DND-41 (cell line): ENCODE measurements around the gene TSHB.

ENCODE experiments used
- ATAC-seq: fragments of 200-7000 bp; cut with Tn5 transposase; 3 replicates; pipeline ENCODE4 v1.9.1; 2021; ENCODE audit warnings: low read depth; ENCODE audit not compliant: insufficient read depth
- DNase-seq: peaks from one replicate; pipeline ENCODE4 v3.0.0-alpha.2; 2020
- H2AFZ ChIP-seq: 2 replicates; pipeline ENCODE4 v1.6.0; 2012; ENCODE audit warnings: low read depth, low read length
- H3K27ac ChIP-seq: 2 replicates; pipeline ENCODE4 v1.5.1; 2012; ENCODE audit warnings: low read length, inconsistent platforms
- H3K27me3 ChIP-seq: fragments of 200-600 bp; sonication (generic); 2 replicates; pipeline ENCODE4 v1.6.0; 2012; ENCODE audit warnings: low read length, mild to moderate bottlenecking, inconsistent platforms; ENCODE audit not compliant: insufficient read depth, poor library complexity
- H3K36me3 ChIP-seq: 2 replicates; pipeline ENCODE4 v1.5.1; 2012; ENCODE audit warnings: low read length, inconsistent platforms; ENCODE audit not compliant: insufficient read depth
- H3K4me1 ChIP-seq: 2 replicates; pipeline ENCODE4 v1.5.1; 2012; ENCODE audit warnings: mild to moderate bottlenecking, low read length; ENCODE audit not compliant: insufficient read depth
- H3K4me2 ChIP-seq: 2 replicates; pipeline ENCODE4 v1.6.0; 2012; ENCODE audit warnings: mild to moderate bottlenecking, moderate library complexity, low read length, inconsistent platforms; ENCODE audit not compliant: insufficient read depth
- H3K4me3 ChIP-seq, 2 experiments: fragments of 200-600 bp in 1 of 2; shearing (Covaris generic) in 1 of 2; 2 replicates each; pipeline ENCODE4 v1.5.1; 2012 to 2016; ENCODE audit warnings: inconsistent platforms in 2 of 2, low read length in 2 of 2, mild to moderate bottlenecking in 2 of 2, low read depth in 1 of 2, moderate library complexity in 1 of 2
- H3K79me2 ChIP-seq: 2 replicates; pipeline ENCODE4 v1.6.0; 2012; ENCODE audit warnings: low read length, inconsistent platforms; ENCODE audit not compliant: insufficient read depth
- H3K9ac ChIP-seq: 2 replicates; pipeline ENCODE4 v1.6.0; 2012; ENCODE audit warnings: low read depth, mild to moderate bottlenecking, inconsistent platforms, low read length, moderate library complexity
- H3K9me3 ChIP-seq: 2 replicates; pipeline ENCODE4 v1.5.1; 2012; ENCODE audit warnings: low read length, moderate library complexity, mild to moderate bottlenecking, inconsistent platforms; ENCODE audit not compliant: insufficient read depth, severe bottlenecking
- H4K20me1 ChIP-seq: 2 replicates; pipeline ENCODE4 v1.6.0; 2012; ENCODE audit warnings: low read length; ENCODE audit not compliant: insufficient read depth
- EZH2 ChIP-seq: IDR thresholded peaks from 3 replicates; pipeline ENCODE4 v1.6.1; 2012; ENCODE audit warnings: borderline replicate concordance, low read depth, mild to moderate bottlenecking, moderate library complexity, low read length, inconsistent platforms; ENCODE audit not compliant: severe bottlenecking
- TF ChIP-seq, protein P1 (sequence below): IDR thresholded peaks from 2 replicates; pipeline ENCODE4 v1.5.1; 2012; ENCODE audit warnings: borderline replicate concordance, low read length, moderate library complexity, mild to moderate bottlenecking; ENCODE audit not compliant: poor library complexity, severe bottlenecking; ENCODE audit errors: extremely low read depth

Gene TSHB

DNA sequence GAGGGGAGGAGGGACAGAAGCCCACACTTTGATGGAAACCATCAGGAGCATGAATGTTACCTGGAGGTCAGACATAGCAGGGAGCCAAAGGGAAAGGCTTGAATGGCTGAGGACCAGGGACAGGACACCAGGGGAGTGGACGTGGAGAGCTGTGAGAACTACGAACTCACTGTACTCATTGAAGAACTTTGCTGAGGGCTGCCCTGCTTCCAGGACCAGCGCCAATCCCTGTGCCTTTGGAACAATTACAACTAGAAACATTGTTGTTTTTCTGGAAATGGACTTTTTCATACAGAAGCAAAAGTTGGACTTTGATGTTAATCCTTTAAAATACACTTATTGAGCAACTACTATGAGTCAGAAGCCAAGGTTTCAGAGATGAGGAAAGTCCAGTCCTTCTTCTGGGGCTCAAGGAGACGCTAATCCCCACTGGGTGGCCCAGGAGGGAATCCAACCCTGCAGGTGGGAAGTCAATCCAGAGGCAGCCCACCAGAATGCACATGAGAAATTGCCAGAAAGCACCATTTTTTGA lies 46.8 kb downstream of the TSHB start:
- TF ChIP-seq EZH2, result no peak
- TF ChIP-seq, protein P1, sequence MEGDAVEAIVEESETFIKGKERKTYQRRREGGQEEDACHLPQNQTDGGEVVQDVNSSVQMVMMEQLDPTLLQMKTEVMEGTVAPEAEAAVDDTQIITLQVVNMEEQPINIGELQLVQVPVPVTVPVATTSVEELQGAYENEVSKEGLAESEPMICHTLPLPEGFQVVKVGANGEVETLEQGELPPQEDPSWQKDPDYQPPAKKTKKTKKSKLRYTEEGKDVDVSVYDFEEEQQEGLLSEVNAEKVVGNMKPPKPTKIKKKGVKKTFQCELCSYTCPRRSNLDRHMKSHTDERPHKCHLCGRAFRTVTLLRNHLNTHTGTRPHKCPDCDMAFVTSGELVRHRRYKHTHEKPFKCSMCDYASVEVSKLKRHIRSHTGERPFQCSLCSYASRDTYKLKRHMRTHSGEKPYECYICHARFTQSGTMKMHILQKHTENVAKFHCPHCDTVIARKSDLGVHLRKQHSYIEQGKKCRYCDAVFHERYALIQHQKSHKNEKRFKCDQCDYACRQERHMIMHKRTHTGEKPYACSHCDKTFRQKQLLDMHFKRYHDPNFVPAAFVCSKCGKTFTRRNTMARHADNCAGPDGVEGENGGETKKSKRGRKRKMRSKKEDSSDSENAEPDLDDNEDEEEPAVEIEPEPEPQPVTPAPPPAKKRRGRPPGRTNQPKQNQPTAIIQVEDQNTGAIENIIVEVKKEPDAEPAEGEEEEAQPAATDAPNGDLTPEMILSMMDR, result no peak
- no peak for DNase-seq
- no peak for ATAC-seq

DNA sequence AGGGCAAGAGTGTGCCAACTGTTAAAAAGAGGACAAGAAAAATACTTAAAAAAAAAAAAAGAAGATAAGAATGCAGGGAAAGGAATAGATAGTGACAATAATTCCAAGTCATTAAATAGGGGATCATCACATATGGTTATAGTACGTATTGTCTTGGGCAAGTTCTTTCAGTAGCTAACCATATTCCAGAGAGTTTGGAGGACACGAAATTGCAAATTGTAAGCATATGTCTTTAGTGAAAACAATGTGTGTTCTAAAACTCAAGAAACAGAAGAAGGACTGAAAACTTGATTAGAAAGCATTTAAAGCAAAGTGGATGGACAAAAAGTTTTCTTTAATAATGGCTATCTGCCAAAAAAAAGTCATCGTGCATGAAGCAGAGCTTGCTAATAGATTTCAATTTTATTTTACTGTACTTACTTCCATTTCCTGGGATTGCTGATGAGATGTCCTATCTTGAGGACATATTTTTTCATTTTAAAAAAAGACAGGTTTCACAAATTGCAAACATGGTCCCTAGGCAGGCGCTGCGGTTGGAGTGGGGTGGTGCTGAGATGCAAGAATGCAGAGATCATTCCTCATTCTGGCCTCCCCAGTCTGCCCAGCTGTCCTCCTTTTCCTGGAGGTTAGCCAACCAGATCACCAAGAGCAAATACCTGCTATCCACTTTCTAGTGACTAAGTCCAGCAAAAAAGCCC lies 47.8 kb downstream of the TSHB start:
- H4K20me1 ChIP-seq, result no peaks in the 10 kb centered on the region
- no peak overlapping the region for H3K4me2 ChIP-seq
- H3K36me3 ChIP-seq, result no peaks in the 10 kb centered on the region
- TF ChIP-seq EZH2, result no peak
- TF ChIP-seq, protein P1, result no peak
- ATAC-seq (no peak), DNase-seq (no peak)
- H3K4me3 ChIP-seq, result no peak overlapping the region
- H3K9me3 ChIP-seq, result no peaks in the 10 kb centered on the region
- H2AFZ ChIP-seq, result no peak overlapping the region
- no peaks in the 10 kb centered on the region for H3K79me2 ChIP-seq
- H3K9ac ChIP-seq, result no peak overlapping the region
- H3K4me1 ChIP-seq, result no peaks in the 10 kb centered on the region
- peaks cover 21% of the 10 kb centered on the region for H3K27me3 ChIP-seq
- no peak overlapping the region for H3K27ac ChIP-seq

More for the DNA sequence above, 46.8 kb downstream of the TSHB start:
- H3K4me1 ChIP-seq, result no peaks in the 10 kb centered on the region
- H3K4me2 ChIP-seq, result no peak overlapping the region
- peaks cover 21% of the 10 kb centered on the region for H3K27me3 ChIP-seq
- no peak overlapping the region for H2AFZ ChIP-seq
- H4K20me1 ChIP-seq, result no peaks in the 10 kb centered on the region
- H3K9ac ChIP-seq, result no peak overlapping the region
- H3K79me2 ChIP-seq, result no peaks in the 10 kb centered on the region
- H3K4me3 ChIP-seq, result no peak overlapping the region
- H3K27ac ChIP-seq, result no peak overlapping the region
- no peaks in the 10 kb centered on the region for H3K36me3 ChIP-seq
- no peaks in the 10 kb centered on the region for H3K9me3 ChIP-seq

DNA sequence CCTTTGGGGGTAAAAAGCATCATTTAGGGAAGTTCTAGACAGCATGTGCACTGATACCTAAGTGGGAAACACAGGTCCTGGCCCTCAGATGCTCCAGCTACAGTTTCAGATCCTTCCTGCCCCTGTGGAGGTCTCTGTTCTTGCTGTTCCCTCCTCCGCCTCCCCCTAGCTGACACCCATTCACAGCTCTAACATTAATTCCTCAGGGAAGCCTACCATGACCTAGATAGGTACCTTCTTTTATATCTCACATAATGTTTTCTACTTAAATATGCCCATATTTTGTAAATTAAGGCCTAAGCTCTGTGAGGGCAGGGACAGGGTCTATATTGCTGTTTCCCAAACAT lies 48.3 kb downstream of the TSHB start:
- no peaks in the 10 kb centered on the region for H4K20me1 ChIP-seq
- no peak overlapping the region for H3K9ac ChIP-seq
- peaks cover 21% of the 10 kb centered on the region for H3K27me3 ChIP-seq
- H3K9me3 ChIP-seq, result no peaks in the 10 kb centered on the region
- TF ChIP-seq EZH2, result no peak
- TF ChIP-seq, protein P1, result no peak
- H2AFZ ChIP-seq, result no peak overlapping the region
- ATAC-seq (no peak), DNase-seq (no peak)
- no peak overlapping the region for H3K27ac ChIP-seq
- no peak overlapping the region for H3K4me3 ChIP-seq
- no peaks in the 10 kb centered on the region for H3K4me1 ChIP-seq
- no peaks in the 10 kb centered on the region for H3K36me3 ChIP-seq
- H3K79me2 ChIP-seq, result no peaks in the 10 kb centered on the region
- H3K4me2 ChIP-seq, result no peak overlapping the region

DNA sequence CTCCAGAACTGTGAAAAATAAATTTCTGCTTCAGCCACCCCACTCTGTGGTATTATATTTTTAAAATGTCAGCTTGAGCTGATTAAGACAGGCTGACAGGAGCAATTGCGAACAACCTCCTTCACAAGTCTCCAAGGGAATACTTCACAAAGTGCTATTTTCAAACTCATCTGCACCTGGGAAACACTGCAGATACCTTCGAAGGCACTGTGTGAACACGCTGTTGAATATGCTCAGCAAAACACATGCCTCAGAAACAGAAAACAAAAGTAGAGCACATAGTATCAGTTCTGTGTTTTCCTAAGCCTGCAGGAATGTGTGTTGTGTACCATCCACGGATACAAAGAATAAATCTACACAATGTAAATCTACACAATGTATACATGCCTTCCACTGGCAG lies 49.1 kb downstream of the TSHB start:
- no peak for TF ChIP-seq EZH2
- TF ChIP-seq, protein P1, result no peak
- no peak overlapping the region for H3K4me2 ChIP-seq
- no peaks in the 10 kb centered on the region for H3K4me1 ChIP-seq
- no peak overlapping the region for H3K4me3 ChIP-seq
- H3K9me3 ChIP-seq, result no peaks in the 10 kb centered on the region
- H3K9ac ChIP-seq, result no peak overlapping the region
- DNase-seq, result no peak
- H3K27ac ChIP-seq, result no peak overlapping the region
- no peaks in the 10 kb centered on the region for H3K36me3 ChIP-seq
- no peak overlapping the region for H2AFZ ChIP-seq
- no peak for ATAC-seq
- no peaks in the 10 kb centered on the region for H3K79me2 ChIP-seq
- peaks cover 21% of the 10 kb centered on the region for H3K27me3 ChIP-seq
- no peaks in the 10 kb centered on the region for H4K20me1 ChIP-seq
